NCI-H1694 treated with DMSO at 0.1 percent for 48 hours (cell line): ENCODE measurements around the gene SORBS2.
"Not testable (repeated sequence)": the region's sequence is repeated elsewhere in the genome, so short reads cannot be mapped to it uniquely, and the experiment has no call there.

Experiments used
- DNase-seq: peaks from one replicate; lab custom pipeline; 2025; lab: John Stamatoyannopoulos, UW

SORBS2 gene

GRCh38 chr4:185714524-185714923, 97.5 kb downstream of the SORBS2 start:
- DNase-seq, result not testable (repeated sequence)

GRCh38 chr4:185713731-185714130, 98.3 kb downstream of the SORBS2 start:
- DNase-seq, result no peak

- no peak for DNase-seq
Measured at GRCh38 chr4:185713272-185713671, 98.7 kb downstream of the SORBS2 start.

- DNase-seq, result no peak
Measured at GRCh38 chr4:185712350-185713024, 99.5 kb downstream of the SORBS2 start.

- DNase-seq, result no peak
Measured at GRCh38 chr4:185711726-185712125, 100.3 kb downstream of the SORBS2 start.

- DNase-seq, result no peak
Measured at GRCh38 chr4:185710487-185710995, 101.5 kb downstream of the SORBS2 start.

GRCh38 chr4:185709802-185710486, 102.0 kb downstream of the SORBS2 start:
- DNase-seq, result no peak

- DNase-seq, result no peak
Measured at GRCh38 chr4:185708348-185708747, 103.6 kb downstream of the SORBS2 start.

GRCh38 chr4:185707622-185708021, 104.4 kb downstream of the SORBS2 start:
- DNase-seq, result not testable (repeated sequence)

GRCh38 chr4:185702147-185702663, 109.8 kb downstream of the SORBS2 start:
- DNase-seq, result no peak

GRCh38 chr4:185700630-185701029, 111.4 kb downstream of the SORBS2 start:
- no peak for DNase-seq

GRCh38 chr4:185700048-185700447, 111.9 kb downstream of the SORBS2 start:
- no peak for DNase-seq

- no peak for DNase-seq
Measured at GRCh38 chr4:185697488-185697887, 114.5 kb downstream of the SORBS2 start.

- DNase-seq, result no peak
Measured at GRCh38 chr4:185695743-185696142, 116.3 kb downstream of the SORBS2 start.

- DNase-seq, result no peak
Measured at GRCh38 chr4:185693548-185694215, 118.3 kb downstream of the SORBS2 start.

GRCh38 chr4:185689407-185689806, 122.6 kb downstream of the SORBS2 start:
- DNase-seq, result no peak

- no peak for DNase-seq
Measured at GRCh38 chr4:185685804-185686203, 126.2 kb downstream of the SORBS2 start.

GRCh38 chr4:185683896-185684295, 128.1 kb downstream of the SORBS2 start:
- DNase-seq, result no peak

- DNase-seq, result no peak
Measured at GRCh38 chr4:185683222-185683621, 128.8 kb downstream of the SORBS2 start.

GRCh38 chr4:185682236-185682635, 129.8 kb downstream of the SORBS2 start:
- no peak for DNase-seq

- no peak for DNase-seq
Measured at GRCh38 chr4:185681604-185682003, 130.4 kb downstream of the SORBS2 start.

- no peak for DNase-seq
Measured at GRCh38 chr4:185680617-185681016, 131.4 kb downstream of the SORBS2 start.

GRCh38 chr4:185679523-185679922, 132.5 kb downstream of the SORBS2 start:
- no peak for DNase-seq
